Suprapubic skin (tissue), 3 donors: ENCODE data around the gene PDCD5.

Experiments used
- POLR2AphosphoS5 ChIP-seq, 3 donors: sonication (generic); formaldehyde crosslinking; IDR thresholded peaks; one replicate each; pipeline ENCODE4 v1.6.1; 2017; ENCODE audit warnings: antibody characterized with exemption in 3 of 3
- TF ChIP-seq, protein P1 (sequence below), 2 donors: fragments of 200-600 bp in 1 of 2; fragments of 450-650 bp in 1 of 2; sonication (generic) in 1 of 2; IDR thresholded peaks; one replicate each; pipeline ENCODE4 v1.5.1; 2016 to 2019; ENCODE audit warnings: antibody characterized with exemption in 2 of 2, mild to moderate bottlenecking in 1 of 2, moderate library complexity in 1 of 2

DNA sequence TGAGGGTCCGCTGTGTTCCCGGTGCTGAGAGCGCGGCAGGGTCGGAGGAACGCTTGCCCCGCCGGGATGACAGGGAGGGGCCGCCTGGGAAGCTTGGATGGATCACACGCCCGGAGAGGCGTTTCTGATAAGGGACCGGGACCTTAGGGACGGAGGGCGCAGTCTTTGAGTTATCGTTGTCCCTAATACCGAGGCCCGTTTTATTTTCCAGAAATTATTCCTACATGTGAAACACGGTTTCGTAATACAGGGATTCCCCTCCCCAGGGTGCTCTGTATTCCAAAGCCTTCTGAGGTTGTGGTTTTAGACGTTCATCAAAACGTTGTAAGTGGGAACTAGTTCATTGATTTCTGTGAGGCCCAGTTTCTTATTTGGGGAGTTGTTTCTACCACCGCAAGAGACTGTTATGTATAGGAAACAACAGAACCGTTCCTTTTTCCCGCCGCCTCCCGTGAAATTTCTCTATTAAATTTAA is 752 bp downstream of the PDCD5 start:
- TF ChIP-seq, protein P1, sequence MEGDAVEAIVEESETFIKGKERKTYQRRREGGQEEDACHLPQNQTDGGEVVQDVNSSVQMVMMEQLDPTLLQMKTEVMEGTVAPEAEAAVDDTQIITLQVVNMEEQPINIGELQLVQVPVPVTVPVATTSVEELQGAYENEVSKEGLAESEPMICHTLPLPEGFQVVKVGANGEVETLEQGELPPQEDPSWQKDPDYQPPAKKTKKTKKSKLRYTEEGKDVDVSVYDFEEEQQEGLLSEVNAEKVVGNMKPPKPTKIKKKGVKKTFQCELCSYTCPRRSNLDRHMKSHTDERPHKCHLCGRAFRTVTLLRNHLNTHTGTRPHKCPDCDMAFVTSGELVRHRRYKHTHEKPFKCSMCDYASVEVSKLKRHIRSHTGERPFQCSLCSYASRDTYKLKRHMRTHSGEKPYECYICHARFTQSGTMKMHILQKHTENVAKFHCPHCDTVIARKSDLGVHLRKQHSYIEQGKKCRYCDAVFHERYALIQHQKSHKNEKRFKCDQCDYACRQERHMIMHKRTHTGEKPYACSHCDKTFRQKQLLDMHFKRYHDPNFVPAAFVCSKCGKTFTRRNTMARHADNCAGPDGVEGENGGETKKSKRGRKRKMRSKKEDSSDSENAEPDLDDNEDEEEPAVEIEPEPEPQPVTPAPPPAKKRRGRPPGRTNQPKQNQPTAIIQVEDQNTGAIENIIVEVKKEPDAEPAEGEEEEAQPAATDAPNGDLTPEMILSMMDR (IDR thresholded peaks at IDR 0.05) = no peak
- no peak for TF ChIP-seq POLR2AphosphoS5 (IDR thresholded peaks at IDR 0.05)
